ENCODE results near the gene WDR5. TPM values are rescaled to one million over a fixed set of nuclear protein-coding genes. Genes with fewer than 3 reads are reported as not detected.

The WDR5 gene
- polyA plus RNA-seq, 2 of the 4 experiments (the other 2 are of a cell fraction), result 37.9 to 46.0 TPM

DNA sequence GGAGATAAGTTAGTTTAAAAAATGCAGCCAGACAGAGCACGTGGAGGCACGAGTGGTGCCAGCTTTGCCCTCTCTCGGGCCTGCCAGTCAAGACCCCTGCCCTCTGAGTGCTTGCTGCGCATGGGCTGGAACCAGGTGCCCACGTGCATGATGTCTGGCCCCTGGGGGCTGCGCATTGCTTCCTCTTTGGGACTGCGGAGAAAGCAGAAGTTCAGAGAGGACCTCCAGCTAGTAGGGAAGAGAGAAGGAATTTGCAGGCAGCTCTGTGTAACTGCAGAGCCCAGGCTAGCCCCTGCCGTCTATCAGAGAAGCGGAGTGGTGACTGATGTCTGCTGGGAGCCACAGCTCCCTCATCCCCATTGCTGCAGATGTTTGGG, 38.2 kb downstream of the WDR5 start:
- ChIA-PET POLR2A (no interaction called here), CTCF (interaction anchor here (0.6 to 3.5 kb wide), 8 partner anchors 14 to 275 kb away, joined by 3 to 63 read pairs (median 6); no protein-coding TSS in a partner anchor)
- Histone ChIP-seq H3K4me2 (no peak overlapping the region), H3K4me1 (peaks cover 15% of the 10 kb centered on the region), H3K4me3 (no peak overlapping the region), H3K27ac (no peak overlapping the region), H3K9me3 (no peaks in the 10 kb centered on the region; the same call in 2 of the 3 replicates)
- no peak for FAIRE-seq
- WGBS (ENCODE audit: missing lambda C conversion rate), result 68% methylated on average over 9 of the region's 9 CpGs
- no peak for TF ChIP-seq HDAC2 (IDR thresholded peaks at IDR 0.05)
- no peak for ATAC-seq
- no peak for DNase-seq (ENCODE audit: low read depth in 1 of 2, low spot score in 1 of 2)

DNA sequence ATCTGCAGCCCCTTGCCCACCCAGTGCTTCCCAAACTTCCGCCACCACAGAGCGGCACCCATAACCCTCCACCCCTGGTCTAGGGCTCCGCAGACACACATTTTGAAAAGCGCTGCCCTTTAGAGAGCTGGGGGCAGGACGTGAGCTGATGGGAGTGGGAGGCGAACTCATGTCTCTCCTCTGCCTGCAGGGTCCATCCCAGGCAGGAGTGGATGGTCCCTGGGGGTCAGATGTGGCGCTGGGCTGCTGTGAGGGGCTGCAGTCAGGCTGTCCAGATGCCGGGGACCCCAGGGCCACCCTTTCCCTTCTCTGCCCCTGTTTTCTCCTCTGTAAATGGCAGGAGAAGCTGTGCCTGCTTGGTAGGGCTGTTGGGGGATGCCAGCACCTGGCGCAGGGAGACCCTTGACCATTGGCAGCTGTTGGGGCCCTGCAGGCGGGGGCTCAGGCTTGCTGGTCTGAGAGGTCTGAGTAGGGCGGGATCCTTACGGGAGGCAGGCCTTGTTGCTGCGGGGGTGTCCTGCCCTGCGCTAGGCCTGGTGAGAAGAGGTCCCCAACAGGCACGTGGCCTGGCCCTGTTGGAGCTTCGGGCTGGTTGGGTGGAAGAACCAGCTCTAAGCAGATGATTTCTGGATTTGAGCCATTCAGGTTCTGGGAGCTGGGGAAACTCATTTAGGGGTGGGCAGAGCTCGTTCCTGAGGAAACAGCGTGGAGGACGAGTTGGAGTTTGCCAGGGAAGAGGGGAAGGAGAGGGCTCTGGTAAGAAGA, 38.8 kb downstream of the WDR5 start:
- ATAC-seq (no peak), FAIRE-seq (no peak), DNase-seq (ENCODE audit: low read depth in 1 of 2, low spot score in 1 of 2) (no peak)
- WGBS (ENCODE audit: missing lambda C conversion rate), result 78% methylated on average over 15 of the region's 19 CpGs
- Histone ChIP-seq H3K9me3 (no peaks in the 10 kb centered on the region), H3K4me2 (no peak overlapping the region), H3K27ac (peak overlapping the region in 1 of 2 experiments; percentile 68; a peak in 4 of 6 replicates), H3K4me3 (no peak overlapping the region), H3K4me1 (peaks cover 15% of the 10 kb centered on the region)
- TF ChIP-seq, protein P1, sequence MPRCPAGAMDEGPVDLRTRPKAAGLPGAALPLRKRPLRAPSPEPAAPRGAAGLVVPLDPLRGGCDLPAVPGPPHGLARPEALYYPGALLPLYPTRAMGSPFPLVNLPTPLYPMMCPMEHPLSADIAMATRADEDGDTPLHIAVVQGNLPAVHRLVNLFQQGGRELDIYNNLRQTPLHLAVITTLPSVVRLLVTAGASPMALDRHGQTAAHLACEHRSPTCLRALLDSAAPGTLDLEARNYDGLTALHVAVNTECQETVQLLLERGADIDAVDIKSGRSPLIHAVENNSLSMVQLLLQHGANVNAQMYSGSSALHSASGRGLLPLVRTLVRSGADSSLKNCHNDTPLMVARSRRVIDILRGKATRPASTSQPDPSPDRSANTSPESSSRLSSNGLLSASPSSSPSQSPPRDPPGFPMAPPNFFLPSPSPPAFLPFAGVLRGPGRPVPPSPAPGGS (IDR thresholded peaks at IDR 0.05), result no peak
- no peak for TF ChIP-seq SMC3 (IDR thresholded peaks at IDR 0.05)
- TF ChIP-seq, protein P2, sequence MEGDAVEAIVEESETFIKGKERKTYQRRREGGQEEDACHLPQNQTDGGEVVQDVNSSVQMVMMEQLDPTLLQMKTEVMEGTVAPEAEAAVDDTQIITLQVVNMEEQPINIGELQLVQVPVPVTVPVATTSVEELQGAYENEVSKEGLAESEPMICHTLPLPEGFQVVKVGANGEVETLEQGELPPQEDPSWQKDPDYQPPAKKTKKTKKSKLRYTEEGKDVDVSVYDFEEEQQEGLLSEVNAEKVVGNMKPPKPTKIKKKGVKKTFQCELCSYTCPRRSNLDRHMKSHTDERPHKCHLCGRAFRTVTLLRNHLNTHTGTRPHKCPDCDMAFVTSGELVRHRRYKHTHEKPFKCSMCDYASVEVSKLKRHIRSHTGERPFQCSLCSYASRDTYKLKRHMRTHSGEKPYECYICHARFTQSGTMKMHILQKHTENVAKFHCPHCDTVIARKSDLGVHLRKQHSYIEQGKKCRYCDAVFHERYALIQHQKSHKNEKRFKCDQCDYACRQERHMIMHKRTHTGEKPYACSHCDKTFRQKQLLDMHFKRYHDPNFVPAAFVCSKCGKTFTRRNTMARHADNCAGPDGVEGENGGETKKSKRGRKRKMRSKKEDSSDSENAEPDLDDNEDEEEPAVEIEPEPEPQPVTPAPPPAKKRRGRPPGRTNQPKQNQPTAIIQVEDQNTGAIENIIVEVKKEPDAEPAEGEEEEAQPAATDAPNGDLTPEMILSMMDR (IDR thresholded peaks at IDR 0.05), result no peak
- no peak for TF ChIP-seq CEBPB (IDR thresholded peaks at IDR 0.05)
- no peak for TF ChIP-seq EHMT2 (IDR thresholded peaks at IDR 0.05; ENCODE audit: low read depth)
- no peak for TF ChIP-seq FOXS1 (CRISPR knock-in tag; IDR thresholded peaks at IDR 0.05)
- no peak for TF ChIP-seq KDM5A (IDR thresholded peaks at IDR 0.05)
- TF ChIP-seq, protein P3, sequence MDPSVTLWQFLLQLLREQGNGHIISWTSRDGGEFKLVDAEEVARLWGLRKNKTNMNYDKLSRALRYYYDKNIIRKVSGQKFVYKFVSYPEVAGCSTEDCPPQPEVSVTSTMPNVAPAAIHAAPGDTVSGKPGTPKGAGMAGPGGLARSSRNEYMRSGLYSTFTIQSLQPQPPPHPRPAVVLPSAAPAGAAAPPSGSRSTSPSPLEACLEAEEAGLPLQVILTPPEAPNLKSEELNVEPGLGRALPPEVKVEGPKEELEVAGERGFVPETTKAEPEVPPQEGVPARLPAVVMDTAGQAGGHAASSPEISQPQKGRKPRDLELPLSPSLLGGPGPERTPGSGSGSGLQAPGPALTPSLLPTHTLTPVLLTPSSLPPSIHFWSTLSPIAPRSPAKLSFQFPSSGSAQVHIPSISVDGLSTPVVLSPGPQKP (IDR thresholded peaks at IDR 0.05; ENCODE audit: low read depth, low read length), result no peak
- ChIA-PET POLR2A (interaction anchor here (0.8 kb wide), 1 partner anchor 10 kb away, joined by 4 read pairs; no protein-coding TSS in a partner anchor), CTCF (interaction anchor here (0.6 to 3.5 kb wide), 9 partner anchors 13 to 274 kb away, joined by 3 to 63 read pairs (median 5); no protein-coding TSS in a partner anchor)

DNA sequence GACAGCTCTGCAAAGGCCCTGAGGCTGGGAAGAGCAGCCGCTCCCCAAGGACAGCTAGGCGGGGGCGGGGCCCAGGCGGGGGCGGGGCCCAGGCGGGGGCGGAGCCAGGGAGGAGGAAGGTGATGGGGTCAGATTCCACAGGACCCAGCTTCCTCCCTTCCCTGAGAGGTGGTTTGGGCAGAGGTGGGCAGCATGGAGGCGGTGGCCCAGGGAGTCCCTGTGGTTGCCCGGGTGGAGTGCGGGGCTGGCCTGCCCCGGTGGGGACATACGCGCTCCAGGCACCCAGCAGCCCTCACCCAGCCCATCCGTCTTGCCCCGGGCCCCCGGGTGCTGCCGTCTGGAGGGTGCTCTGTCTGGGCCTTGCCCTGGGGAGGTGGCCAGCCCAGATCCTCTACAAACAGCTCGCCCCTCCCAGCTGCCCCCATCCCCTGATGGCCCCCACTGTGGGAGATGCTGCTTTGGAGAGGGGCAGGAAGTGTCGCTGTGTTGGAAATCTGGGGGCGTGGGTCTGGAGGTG, 39.5 kb downstream of the WDR5 start:
- peak; percentile 39 to 74 for DNase-seq (ENCODE audit: low read depth in 1 of 2, low spot score in 1 of 2)
- TF ChIP-seq ZFP36 (IDR thresholded peaks at IDR 0.05; ENCODE audit: borderline replicate concordance, partially characterized antibody), result peak; percentile 55
- TF ChIP-seq JUNB (IDR thresholded peaks at IDR 0.05), result no peak
- Histone ChIP-seq H3K4me3 (no peak overlapping the region), H3K9me3 (no peaks in the 10 kb centered on the region), H3K27ac (peak overlapping the region in 1 of 2 experiments; percentile 68; a peak in 4 of 6 replicates), H3K4me2 (peak overlapping the region; percentile 19; the same call in 1 of the 3 replicates), H3K4me1 (peaks cover 15% of the 10 kb centered on the region)
- peak; percentile 36 to 72; a peak in 5 of 6 replicates for ATAC-seq
- FAIRE-seq, result no peak
- ChIA-PET CTCF (interaction anchor here (1.0 to 3.5 kb wide), 8 partner anchors 11 to 274 kb away, joined by 3 to 63 read pairs (median 6); no protein-coding TSS in a partner anchor), POLR2A (interaction anchor here (0.8 kb wide), 1 partner anchor 10 kb away, joined by 4 read pairs; no protein-coding TSS in a partner anchor)
- 95% methylated on average over 3 of the region's 20 CpGs for WGBS (ENCODE audit: missing lambda C conversion rate)

All from A549 (cell line).